ENCODE results near the gene KLHL18.
"Not testable (repeated sequence)": the region's sequence is repeated elsewhere in the genome, so short reads cannot be mapped to it uniquely, and the experiment has no call there.

KLHL18 gene

DNA sequence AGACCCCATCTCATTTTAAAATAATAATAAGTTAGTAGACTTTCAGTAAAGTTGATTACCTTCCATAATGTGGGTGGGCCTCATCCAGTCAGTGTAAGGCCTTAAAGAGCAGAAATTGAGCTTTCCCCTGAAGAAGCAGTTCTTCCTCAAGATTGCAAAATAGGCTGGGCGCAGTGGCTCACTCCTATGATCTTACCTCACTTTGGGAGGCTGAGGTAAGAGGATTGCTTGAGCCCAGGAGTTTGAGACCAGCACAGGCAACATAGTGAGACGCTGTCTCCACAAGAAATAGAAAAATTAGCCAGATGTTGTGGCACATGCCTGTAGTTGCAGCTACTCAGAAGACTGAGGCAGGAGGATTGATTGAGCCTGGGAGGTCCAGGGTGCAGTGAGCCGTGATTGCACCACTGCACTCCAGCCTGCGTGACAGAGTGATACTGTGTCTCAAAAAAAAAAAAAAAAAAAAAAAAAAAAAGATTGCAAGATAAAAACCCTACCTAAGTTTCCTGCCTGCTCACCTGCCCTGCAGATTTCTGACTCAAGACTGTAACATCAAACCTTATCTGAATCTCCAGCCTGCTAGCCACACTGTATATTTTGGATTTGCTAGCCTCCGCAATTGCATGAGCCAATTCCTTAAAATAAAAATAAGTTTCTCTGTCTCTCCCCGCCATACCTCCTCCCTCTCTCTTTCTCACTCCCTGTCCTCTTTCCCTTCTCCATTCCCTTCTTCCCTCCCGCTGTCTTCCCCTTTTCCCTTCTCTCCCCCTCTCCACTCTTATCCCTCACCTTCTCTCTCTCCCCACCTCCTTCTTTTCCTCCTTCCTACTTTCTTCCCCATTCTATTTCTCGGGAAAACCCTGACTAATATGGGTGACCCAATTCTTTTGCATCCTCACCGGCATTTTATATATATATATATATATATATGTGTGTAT is 16.9 kb downstream of the KLHL18 start:
- DNase-seq (ENCODE audit: insufficient read length, low spot score) (no peak), FAIRE-seq (no peak)
- TF ChIP-seq, protein P1, sequence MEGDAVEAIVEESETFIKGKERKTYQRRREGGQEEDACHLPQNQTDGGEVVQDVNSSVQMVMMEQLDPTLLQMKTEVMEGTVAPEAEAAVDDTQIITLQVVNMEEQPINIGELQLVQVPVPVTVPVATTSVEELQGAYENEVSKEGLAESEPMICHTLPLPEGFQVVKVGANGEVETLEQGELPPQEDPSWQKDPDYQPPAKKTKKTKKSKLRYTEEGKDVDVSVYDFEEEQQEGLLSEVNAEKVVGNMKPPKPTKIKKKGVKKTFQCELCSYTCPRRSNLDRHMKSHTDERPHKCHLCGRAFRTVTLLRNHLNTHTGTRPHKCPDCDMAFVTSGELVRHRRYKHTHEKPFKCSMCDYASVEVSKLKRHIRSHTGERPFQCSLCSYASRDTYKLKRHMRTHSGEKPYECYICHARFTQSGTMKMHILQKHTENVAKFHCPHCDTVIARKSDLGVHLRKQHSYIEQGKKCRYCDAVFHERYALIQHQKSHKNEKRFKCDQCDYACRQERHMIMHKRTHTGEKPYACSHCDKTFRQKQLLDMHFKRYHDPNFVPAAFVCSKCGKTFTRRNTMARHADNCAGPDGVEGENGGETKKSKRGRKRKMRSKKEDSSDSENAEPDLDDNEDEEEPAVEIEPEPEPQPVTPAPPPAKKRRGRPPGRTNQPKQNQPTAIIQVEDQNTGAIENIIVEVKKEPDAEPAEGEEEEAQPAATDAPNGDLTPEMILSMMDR (IDR thresholded peaks at IDR 0.05; ENCODE audit: insufficient read depth, missing control alignments): no peak

DNA sequence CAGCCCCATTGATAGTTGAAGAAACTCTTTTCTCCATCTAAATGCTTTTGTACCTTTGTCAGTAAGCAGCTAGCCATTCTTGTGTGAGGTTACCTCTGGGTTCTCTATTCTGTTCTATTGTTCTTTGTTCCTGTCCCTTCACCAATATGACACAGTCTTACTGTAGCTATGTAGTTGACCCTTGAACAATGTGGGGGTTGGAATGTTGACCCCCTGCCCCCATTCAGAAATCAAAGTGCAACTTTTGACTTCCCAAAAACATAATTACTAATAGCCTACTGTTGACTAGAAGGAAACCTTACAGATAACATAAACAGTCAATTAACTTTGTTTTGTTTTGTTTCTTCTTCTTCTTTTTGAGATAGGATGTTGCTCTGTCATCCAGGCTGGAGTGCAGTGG is 18.7 kb downstream of the KLHL18 start:
- DNase-seq (ENCODE audit: insufficient read length, low spot score) (no peak), FAIRE-seq (no peak)
- TF ChIP-seq, protein P1 (IDR thresholded peaks at IDR 0.05; ENCODE audit: insufficient read depth, missing control alignments): no peak

DNA sequence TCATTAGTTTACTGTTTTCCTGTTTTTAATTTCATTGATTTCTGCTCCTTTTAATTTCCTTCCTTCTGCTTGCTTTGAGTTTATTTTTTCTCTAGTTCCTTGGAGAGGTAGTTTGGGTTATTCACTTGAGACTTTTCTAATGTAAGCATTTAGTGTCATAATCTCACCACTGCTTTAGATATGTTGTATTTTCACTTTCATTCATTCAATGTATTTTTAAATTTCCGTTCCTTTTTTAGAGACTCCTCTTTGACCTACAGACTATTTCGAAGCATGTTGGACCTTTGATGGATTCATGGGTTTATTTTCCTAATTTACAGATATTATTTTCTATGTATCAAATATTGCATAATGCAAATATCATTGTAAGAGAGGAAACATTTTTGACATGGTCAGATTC is 23.3 kb downstream of the KLHL18 start:
- DNase-seq (ENCODE audit: insufficient read length, low spot score) (no peak), FAIRE-seq (no peak)
- TF ChIP-seq, protein P1 (IDR thresholded peaks at IDR 0.05; ENCODE audit: insufficient read depth, missing control alignments): no peak

DNA sequence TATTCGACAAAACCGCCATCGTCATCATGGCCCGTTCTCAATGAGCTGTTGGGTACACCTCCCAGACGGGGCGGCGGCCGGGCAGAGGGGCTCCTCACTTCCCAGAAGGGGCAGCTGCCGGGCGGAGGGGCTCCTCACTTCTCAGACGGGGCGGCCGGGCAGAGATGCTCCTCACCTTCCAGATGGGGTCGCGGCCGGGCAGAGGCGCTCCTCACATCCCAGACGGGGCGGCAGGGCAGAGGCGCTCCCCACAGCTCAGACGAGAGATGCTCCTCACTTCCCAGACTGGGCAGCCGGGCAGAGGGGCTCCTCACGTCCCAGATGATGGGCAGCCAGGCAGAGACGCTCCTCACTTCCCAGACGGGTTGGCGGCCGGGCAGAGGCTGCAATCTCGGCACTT is 26.5 kb downstream of the KLHL18 start:
- not testable (repeated sequence) for DNase-seq (ENCODE audit: insufficient read length, low spot score)

GRCh38 chr3:47310391-47310790 is 27.6 kb downstream of the KLHL18 start:
- no peak for FAIRE-seq
- TF ChIP-seq, protein P1 (IDR thresholded peaks at IDR 0.05; ENCODE audit: insufficient read depth, missing control alignments): no peak
- DNase-seq (ENCODE audit: insufficient read length, low spot score): no peak

More for the DNA sequence above, 26.5 kb downstream of the KLHL18 start:
- not testable (repeated sequence) for FAIRE-seq

DNA sequence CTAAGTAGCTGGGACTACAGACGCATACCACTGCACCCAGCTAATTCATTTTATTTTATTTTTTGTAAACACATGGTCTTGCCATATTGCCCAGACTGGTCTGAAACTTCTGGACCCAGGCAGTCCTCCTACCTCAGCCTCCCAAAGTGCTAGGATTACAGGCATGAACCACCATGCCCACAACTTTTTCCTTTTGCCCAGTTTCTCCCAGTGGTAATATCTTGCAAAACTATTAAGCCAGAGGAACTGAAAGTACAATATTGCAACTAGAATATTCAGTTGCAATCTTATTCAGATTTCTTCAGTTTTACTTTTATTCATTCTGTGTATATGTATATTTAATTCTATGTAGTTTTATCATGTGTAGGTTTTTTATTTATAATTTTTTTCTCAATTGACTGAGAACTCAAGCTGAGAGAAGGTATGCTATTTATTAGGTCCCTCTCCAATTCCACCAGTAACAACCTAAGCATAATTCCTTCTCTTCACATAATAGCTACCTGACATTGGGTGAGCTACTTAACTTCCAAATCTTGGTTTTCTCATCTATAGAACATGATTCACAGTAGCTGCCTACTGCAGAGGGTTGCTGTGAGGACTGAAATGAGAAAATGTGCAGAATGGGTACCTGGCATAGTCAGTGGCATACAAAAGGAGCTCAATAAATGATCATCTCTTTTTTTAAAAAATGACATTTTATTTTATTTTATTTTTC is 30.8 kb downstream of the KLHL18 start:
- TF ChIP-seq, protein P1 (IDR thresholded peaks at IDR 0.05; ENCODE audit: insufficient read depth, missing control alignments): no peak
- no peak for FAIRE-seq
- no peak for DNase-seq (ENCODE audit: insufficient read length, low spot score)

- no peak for FAIRE-seq
- DNase-seq (ENCODE audit: insufficient read length, low spot score): no peak
Observed at GRCh38 chr3:47314056-47314764, 31.5 kb downstream of the KLHL18 start.

More at GRCh38 chr3:47314056-47314764, 31.5 kb downstream of the KLHL18 start:
- TF ChIP-seq, protein P1 (IDR thresholded peaks at IDR 0.05; ENCODE audit: insufficient read depth, missing control alignments): no peak

Measured in D721Med (cell line).